Osteocyte (in vitro differentiated cells): Measurements from ENCODE around the gene HDAC4. TPM values are rescaled to one million over a fixed set of nuclear protein-coding genes. Genes with fewer than 3 reads are reported as not detected.

Experiments used
- DNase-seq: peaks from one replicate; pipeline ENCODE4 v3.0.0; 2021; ENCODE audit warnings: mixed read lengths; ENCODE audit not compliant: unreplicated experiment; ENCODE audit errors: extremely low spot score
- H3K27ac Mint-ChIP-seq: one replicate; pipeline ENCODE4 v1.8.0; 2021; ENCODE audit warnings: mild to moderate bottlenecking, mixed read lengths; ENCODE audit not compliant: unreplicated experiment
- H3K27me3 Mint-ChIP-seq: one replicate; pipeline ENCODE4 v1.8.0; 2021; ENCODE audit warnings: mixed read lengths; ENCODE audit not compliant: unreplicated experiment
- H3K36me3 Mint-ChIP-seq: one replicate; pipeline ENCODE4 v1.8.0; 2021; ENCODE audit warnings: mixed read lengths; ENCODE audit not compliant: unreplicated experiment
- H3K4me1 Mint-ChIP-seq: one replicate; pipeline ENCODE4 v1.8.0; 2021; ENCODE audit warnings: mixed read lengths; ENCODE audit not compliant: unreplicated experiment
- H3K4me3 Mint-ChIP-seq: one replicate; pipeline ENCODE4 v1.8.0; 2021; ENCODE audit warnings: mild to moderate bottlenecking, moderate library complexity, mixed read lengths; ENCODE audit not compliant: unreplicated experiment
- H3K9me3 Mint-ChIP-seq: one replicate; pipeline ENCODE4 v1.8.0; 2021; ENCODE audit warnings: mixed read lengths; ENCODE audit not compliant: unreplicated experiment
- CTCF ChIP-seq: fragments of 200-600 bp; sonication (generic); IDR thresholded peaks from 2 replicates; pipeline ENCODE4 v1.5.0; 2021; ENCODE audit warnings: antibody characterized with exemption, mild to moderate bottlenecking, moderate library complexity
- total RNA-seq: library from RNA; stranded (reverse); gene quantifications from 2 replicates; pipeline ENCODE4 v1.2.1, GENCODE V29; 2021

HDAC4 gene
- total RNA-seq, 1 donor from 2014 or later = 30.3 TPM

GRCh38 chr2:239412905-239413603 is 12.2 kb upstream of the HDAC4 start:
- no peak overlapping the region for H3K27ac Mint-ChIP-seq
- H3K36me3 Mint-ChIP-seq = no peaks in the 10 kb centered on the region
- peaks cover 8% of the 10 kb centered on the region for H3K9me3 Mint-ChIP-seq
- H3K4me3 Mint-ChIP-seq = no peak overlapping the region
- DNase-seq = no peak
- H3K4me1 Mint-ChIP-seq = no peaks in the 10 kb centered on the region
- H3K27me3 Mint-ChIP-seq = peaks cover 2% of the 10 kb centered on the region
- TF ChIP-seq CTCF = no peak

- Mint-ChIP-seq H3K27me3 (no peaks in the 10 kb centered on the region), H3K4me3 (no peak overlapping the region), H3K4me1 (no peaks in the 10 kb centered on the region), H3K27ac (no peak overlapping the region), H3K9me3 (peaks cover 8% of the 10 kb centered on the region), H3K36me3 (no peaks in the 10 kb centered on the region)
- peak; percentile 59 for DNase-seq
- no peak for TF ChIP-seq CTCF
Measured at GRCh38 chr2:239411549-239412319, 10.9 kb upstream of the HDAC4 start.

- TF ChIP-seq CTCF = no peak
- peak; percentile 60 for DNase-seq
- Mint-ChIP-seq H3K36me3 (no peaks in the 10 kb centered on the region), H3K4me1 (no peaks in the 10 kb centered on the region), H3K27me3 (no peaks in the 10 kb centered on the region), H3K4me3 (no peak overlapping the region), H3K27ac (no peak overlapping the region), H3K9me3 (peaks cover 8% of the 10 kb centered on the region)
Measured at GRCh38 chr2:239411117-239411516, 10.3 kb upstream of the HDAC4 start.

GRCh38 chr2:239409976-239410375 is 9.2 kb upstream of the HDAC4 start:
- DNase-seq = peak; percentile 80
- no peak for TF ChIP-seq CTCF
- no peaks in the 10 kb centered on the region for H3K27me3 Mint-ChIP-seq
- peaks cover 8% of the 10 kb centered on the region for H3K9me3 Mint-ChIP-seq
- no peak overlapping the region for H3K4me3 Mint-ChIP-seq
- no peak overlapping the region for H3K27ac Mint-ChIP-seq
- no peaks in the 10 kb centered on the region for H3K4me1 Mint-ChIP-seq
- H3K36me3 Mint-ChIP-seq = no peaks in the 10 kb centered on the region

GRCh38 chr2:239407112-239407511 is 6.3 kb upstream of the HDAC4 start:
- Mint-ChIP-seq H3K27me3 (no peaks in the 10 kb centered on the region), H3K4me3 (no peak overlapping the region), H3K9me3 (no peaks in the 10 kb centered on the region), H3K4me1 (peaks cover 4% of the 10 kb centered on the region), H3K36me3 (no peaks in the 10 kb centered on the region), H3K27ac (no peak overlapping the region)
- peak; percentile 51 for DNase-seq
- no peak for TF ChIP-seq CTCF
